NT2/D1 (cell line): ENCODE data around the gene S100A16.

ENCODE experiments used
- YY1 ChIP-seq: IDR thresholded peaks from 2 replicates; pipeline ENCODE4 v1.6.1; 2011; ENCODE audit not compliant: insufficient read length, insufficient read depth
- ZNF274 ChIP-seq: IDR thresholded peaks from 2 replicates; pipeline ENCODE4 v1.6.1; 2011; ENCODE audit warnings: mild to moderate bottlenecking, low read depth, low read length

DNA sequence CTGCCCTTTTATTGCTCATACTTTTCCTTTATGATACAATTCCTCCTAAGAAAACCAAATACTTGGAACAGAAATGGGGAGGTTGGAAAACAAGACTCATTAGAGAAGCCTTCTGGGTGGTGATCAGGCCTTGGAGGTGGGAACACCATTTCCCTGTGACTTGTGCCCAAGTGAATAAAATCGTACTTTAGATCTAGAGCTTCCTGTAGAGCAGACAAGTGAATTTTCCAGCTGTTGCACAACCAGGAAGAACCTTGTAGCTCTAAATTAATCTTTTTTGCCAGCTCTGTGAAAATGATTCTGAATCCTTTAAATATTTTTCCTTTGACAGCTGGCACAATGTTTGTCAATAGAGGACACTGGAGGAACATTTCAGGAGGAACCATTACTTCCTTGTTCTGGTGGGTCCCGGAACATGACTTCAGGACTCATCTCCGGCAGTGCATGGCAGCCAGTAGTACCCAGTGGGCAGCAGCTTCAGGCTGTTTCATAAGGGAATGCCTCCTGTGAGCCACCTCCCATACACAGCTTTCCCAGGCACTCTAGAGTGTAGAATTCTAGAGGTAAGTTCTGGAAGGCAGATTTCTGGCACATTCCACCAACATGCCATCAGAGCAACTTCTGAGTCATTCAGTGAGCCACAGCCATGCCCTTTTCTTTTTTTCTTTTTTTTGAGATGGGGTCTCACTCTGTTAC lies 40.0 kb upstream of the S100A16 start:
- TF ChIP-seq YY1 (no peak), ZNF274 (no peak)
